HepG2 (cell line): Measurements from ENCODE around the gene OR5B21. TPM values are rescaled to one million over a fixed set of nuclear protein-coding genes. Genes with fewer than 3 reads are reported as not detected.

ENCODE experiments used
- ATAC-seq: fragments of 200-7000 bp; cut with Tn5 transposase; 3 replicates; pipeline ENCODE4 v1.9.1; 2020; ENCODE audit warnings: mild to moderate bottlenecking, moderate library complexity
- BruUV-seq: library from RNA; stranded (reverse); fragments of 400-500 nt; replicated peaks from 2 replicates; lab custom pipeline; 2021; lab: Mats Ljungman, UMichigan
- CTCF ChIA-PET: fragments of 300-600 bp; formaldehyde crosslinking; extraction: SDS; loops from one replicate; lab custom pipeline; 2021; ENCODE audit warnings: low total read pairs, inconsistent platforms, low intra/inter-chr PET ratio; lab: Yijun Ruan, JAX
- POLR2A ChIA-PET: fragments of 350-600 bp; sonication (Branson Sonifier 250); formaldehyde crosslinking; loops from one replicate; lab custom pipeline; 2020; ENCODE audit warnings: antibody characterized with exemption, inconsistent platforms; lab: Yijun Ruan, JAX
- DNase-seq: peaks from one replicate; pipeline ENCODE4 v3.0.0-alpha.2; 2015; ENCODE audit warnings: low spot score
- FAIRE-seq: peaks from 3 replicates; lab custom pipeline; 2011; peaks lifted over from hg19 to GRCh38; lab: Jason Lieb, UNC
- H2AFZ ChIP-seq: one replicate; pipeline ENCODE4 v1.6.1; 2011; ENCODE audit warnings: low read length, inconsistent platforms
- H3K27ac ChIP-seq: fragments of 300-600 bp; 3 replicates; pipeline ENCODE4 v1.8.0; 2011; ENCODE audit warnings: mixed run types, mild to moderate bottlenecking, mixed read lengths, low read length, inconsistent platforms; ENCODE audit not compliant: insufficient read depth; ENCODE audit errors: extremely low read length
- H3K27me3 ChIP-seq, 2 experiments: fragments of 200-600 bp in 1 of 2; 2 replicates in 1 of 2; 3 replicates in 1 of 2; pipeline versions ENCODE4 v1.6.0 to v1.8.0; 2011; ENCODE audit warnings: low read length in 2 of 2, mild to moderate bottlenecking in 2 of 2, moderate library complexity in 2 of 2, inconsistent platforms in 1 of 2; ENCODE audit not compliant: insufficient read depth in 2 of 2, control insufficient read depth in 1 of 2
- H3K36me3 ChIP-seq, 2 experiments: fragments of 200-600 bp in 1 of 2; replicated peaks in 1 of 2; 2 replicates in 1 of 2; 3 replicates in 1 of 2; pipeline versions ENCODE4 v1.5.1 to v1.8.0; 2011; ENCODE audit warnings: low read length in 2 of 2, inconsistent platforms in 1 of 2; ENCODE audit not compliant: insufficient read depth in 2 of 2, control insufficient read depth in 1 of 2
- H3K4me1 ChIP-seq: 2 replicates; pipeline ENCODE4 v1.5.1; 2012; ENCODE audit warnings: low read length, inconsistent platforms; ENCODE audit not compliant: insufficient read depth
- H3K4me2 ChIP-seq: 2 replicates; pipeline ENCODE4 v1.6.0; 2011; ENCODE audit warnings: low read depth, low read length, inconsistent platforms
- H3K4me3 ChIP-seq, 3 experiments: fragments of 200-600 bp in 1 of 3; sonication (generic), shearing (Covaris generic) in 1 of 3; replicated peaks in 1 of 3; 2 replicates each; pipeline ENCODE4 v1.5.1; 2011 to 2016; ENCODE audit warnings: low read length in 3 of 3, inconsistent platforms in 2 of 3, low read depth in 2 of 3, mild to moderate bottlenecking in 2 of 3, control low read depth in 1 of 3, mixed read lengths in 1 of 3; ENCODE audit not compliant: insufficient read depth in 1 of 3
- H3K79me2 ChIP-seq: one replicate; pipeline ENCODE4 v1.6.1; 2011; ENCODE audit warnings: low read length, inconsistent platforms; ENCODE audit not compliant: insufficient read depth
- H3K9ac ChIP-seq: 2 replicates; pipeline ENCODE4 v1.6.0; 2011; ENCODE audit warnings: mild to moderate bottlenecking, low read depth, low read length, inconsistent platforms; ENCODE audit not compliant: insufficient read depth
- H3K9me3 ChIP-seq: 2 replicates; pipeline ENCODE4 v1.5.1; 2012; ENCODE audit warnings: mild to moderate bottlenecking, low read length
- H4K20me1 ChIP-seq: 2 replicates; pipeline ENCODE4 v1.6.0; 2011; ENCODE audit warnings: inconsistent platforms, mild to moderate bottlenecking, low read length, moderate library complexity; ENCODE audit not compliant: insufficient read depth
- CEBPG ChIP-seq: IDR thresholded peaks from 2 replicates; pipeline ENCODE4 v1.6.1; 2016
- GPBP1L1 ChIP-seq: sonication (generic); formaldehyde crosslinking; IDR thresholded peaks from 2 replicates; pipeline ENCODE4 v1.5.0; 2020; ENCODE audit warnings: mild to moderate bottlenecking, missing genetic modification reagents
- HDAC1 ChIP-seq: sonication (generic); formaldehyde crosslinking; IDR thresholded peaks from 2 replicates; pipeline ENCODE4 v1.5.1; 2020; ENCODE audit warnings: mild to moderate bottlenecking, missing genetic modification reagents
- IRX3 ChIP-seq: sonication (generic); formaldehyde crosslinking; IDR thresholded peaks from 2 replicates; pipeline ENCODE4 v1.8.1; 2023; ENCODE audit warnings: mild to moderate bottlenecking, low read depth, missing genetic modification reagents, borderline replicate concordance
- MED8 ChIP-seq: sonication (generic); formaldehyde crosslinking; IDR thresholded peaks from 2 replicates; pipeline ENCODE4 v1.8.1; 2023; ENCODE audit warnings: mild to moderate bottlenecking, missing genetic modification reagents; ENCODE audit not compliant: insufficient replicate concordance
- RFXAP ChIP-seq: sonication (generic); formaldehyde crosslinking; IDR thresholded peaks from 2 replicates; pipeline ENCODE4 v1.4.0; 2020; ENCODE audit warnings: missing genetic modification reagents, borderline replicate concordance
- THRA ChIP-seq: sonication (generic); formaldehyde crosslinking; IDR thresholded peaks from 2 replicates; pipeline ENCODE4 v1.4.0; 2020; ENCODE audit warnings: missing genetic modification reagents, borderline replicate concordance
- ZFP36L2 ChIP-seq: sonication (generic); formaldehyde crosslinking; IDR thresholded peaks from 2 replicates; pipeline ENCODE4 v1.4.0; 2020; ENCODE audit warnings: missing genetic modification reagents
- ZHX2 ChIP-seq, 2 experiments: sonication (generic) in 1 of 2; formaldehyde crosslinking in 1 of 2; IDR thresholded peaks; 2 replicates each; pipeline versions ENCODE4 v1.6.1 to v1.9.0; 2014 to 2022; ENCODE audit warnings: antibody characterized with exemption in 1 of 2, borderline replicate concordance in 1 of 2, inconsistent platforms in 1 of 2, low read depth in 1 of 2, missing genetic modification reagents in 1 of 2
- ZNF281 ChIP-seq: sonication (generic); formaldehyde crosslinking; IDR thresholded peaks from 2 replicates; pipeline ENCODE4 v1.4.0; 2020; ENCODE audit warnings: missing genetic modification reagents, borderline replicate concordance
- ZNF430 ChIP-seq: sonication (generic); formaldehyde crosslinking; IDR thresholded peaks from 2 replicates; pipeline ENCODE4 v1.9.0; 2021; ENCODE audit warnings: mild to moderate bottlenecking, missing genetic modification reagents
- ZNF460 ChIP-seq: sonication (generic); formaldehyde crosslinking; IDR thresholded peaks from 2 replicates; pipeline ENCODE4 v1.5.1; 2020; ENCODE audit warnings: missing genetic modification reagents, mild to moderate bottlenecking, borderline replicate concordance
- WGBS: methylation state at CpG from one replicate; pipeline ENCODE4 v1.1.6; 2017; ENCODE audit warnings: low lambda C conversion rate; 5-methylcytosine and 5-hydroxymethylcytosine counted together
- in situ Hi-C: cut with HindIII; loops from 2 replicates; pipeline ENCODE4 v1.10.0; 2017; ENCODE audit warnings: low pct_unique_long_range_greater_than_20kb; ENCODE audit not compliant: extremely low pct_ligation_motif_present
- intact Hi-C: fragments of 100-400 bp; cut with micrococcal nuclease; formaldehyde crosslinking; loops from one replicate; pipeline ENCODE4 v1.10.0; 2022; ENCODE audit not compliant: unreplicated experiment
- polyA plus RNA-seq, 8 experiments: library from polyadenylated mRNA; depleted of rRNA in 3 of 8; stranded (reverse) in 7 of 8; unstranded in 1 of 8; fragments of >200 nt; fragmentation: Illumina TruSeq in 4 of 8; extraction: Trizol in 4 of 8; gene quantifications; 2 replicates each; pipeline versions ENCODE4 v1.2.1 to v1.2.3, GENCODE V29; 2011 to 2016; ENCODE audit warnings: low read depth in 4 of 8, missing spikeins in 1 of 8, mixed read lengths in 1 of 8; ENCODE audit not compliant: insufficient read depth in 1 of 8
- total RNA-seq, 5 experiments: library from RNA; depleted of rRNA; stranded (reverse); fragments of >200 nt; fragmentation: Illumina TruSeq; extraction: Trizol; gene quantifications; 2 replicates each; pipeline ENCODE4 v1.2.3, GENCODE V29; 2016; ENCODE audit warnings: low read depth in 1 of 5

Gene OR5B21
- total and polyA plus RNA-seq, 2 of the 13 experiments (the other 11 are each of a cell fraction or from before 2014, with no cell fraction given), result not detected

GRCh38 chr11:58511636-58512035 is 3.7 kb upstream of the OR5B21 start:
- H3K4me1 ChIP-seq, result peaks cover 12% of the 10 kb centered on the region
- CTCF ChIA-PET, result no interaction called here
- no peaks in the 10 kb centered on the region for H3K36me3 ChIP-seq
- intact Hi-C loops, result loop anchor here (5.0 to 10.0 kb wide), 3 partner anchors 117 to 709 kb away; no protein-coding TSS in a partner anchor
- H4K20me1 ChIP-seq, result no peaks in the 10 kb centered on the region
- POLR2A ChIA-PET, result no interaction called here
- H3K4me2 ChIP-seq, result no peak overlapping the region
- DNase-seq, result no peak
- H3K27ac ChIP-seq, result no peak overlapping the region
- BruUV-seq, result no TSS peak
- peaks cover 0 to 5% of the 10 kb centered on the region in 2 experiments; a peak in 1 of 5 replicates for H3K27me3 ChIP-seq
- no peak for FAIRE-seq
- in situ Hi-C loops, result loop anchor here (10.0 to 25.0 kb wide), 5 partner anchors 99 to 947 kb away; partner anchors contain the start of genes CLP1, OR5B3, SELENOH and UBE2L6
- H3K9ac ChIP-seq, result no peak overlapping the region
- no peak for ATAC-seq
- no peaks in the 10 kb centered on the region for H3K79me2 ChIP-seq
- 16% methylated on average over 3 of the region's 3 CpGs for WGBS
- no peak overlapping the region for H3K4me3 ChIP-seq
- no peak overlapping the region for H2AFZ ChIP-seq
- H3K9me3 ChIP-seq, result no peaks in the 10 kb centered on the region
- TF ChIP-seq ZNF430 (CRISPR knock-in tag) (no peak), ZNF281 (CRISPR knock-in tag) (no peak), THRA (no peak), ZNF460 (CRISPR knock-in tag) (no peak), RFXAP (CRISPR knock-in tag) (no peak), ZFP36L2 (CRISPR knock-in tag) (no peak), HDAC1 (CRISPR knock-in tag) (no peak), CEBPG (no peak), ZHX2 (IDR thresholded peaks at IDR 0.05; ENCODE audit: low read depth) (no peak), ZHX2 (CRISPR knock-in tag; IDR thresholded peaks at IDR 0.05; ENCODE audit: borderline replicate concordance) (no peak), MED8 (no peak), GPBP1L1 (CRISPR knock-in tag) (no peak), IRX3 (CRISPR knock-in tag) (no peak)
